ENCODE data around the gene POMT1. TPM values are rescaled to one million over a fixed set of nuclear protein-coding genes. Genes with fewer than 3 reads are reported as not detected.

The POMT1 gene
- total RNA-seq, 1 experiment from 2014 or later, result 22.0 TPM

DNA sequence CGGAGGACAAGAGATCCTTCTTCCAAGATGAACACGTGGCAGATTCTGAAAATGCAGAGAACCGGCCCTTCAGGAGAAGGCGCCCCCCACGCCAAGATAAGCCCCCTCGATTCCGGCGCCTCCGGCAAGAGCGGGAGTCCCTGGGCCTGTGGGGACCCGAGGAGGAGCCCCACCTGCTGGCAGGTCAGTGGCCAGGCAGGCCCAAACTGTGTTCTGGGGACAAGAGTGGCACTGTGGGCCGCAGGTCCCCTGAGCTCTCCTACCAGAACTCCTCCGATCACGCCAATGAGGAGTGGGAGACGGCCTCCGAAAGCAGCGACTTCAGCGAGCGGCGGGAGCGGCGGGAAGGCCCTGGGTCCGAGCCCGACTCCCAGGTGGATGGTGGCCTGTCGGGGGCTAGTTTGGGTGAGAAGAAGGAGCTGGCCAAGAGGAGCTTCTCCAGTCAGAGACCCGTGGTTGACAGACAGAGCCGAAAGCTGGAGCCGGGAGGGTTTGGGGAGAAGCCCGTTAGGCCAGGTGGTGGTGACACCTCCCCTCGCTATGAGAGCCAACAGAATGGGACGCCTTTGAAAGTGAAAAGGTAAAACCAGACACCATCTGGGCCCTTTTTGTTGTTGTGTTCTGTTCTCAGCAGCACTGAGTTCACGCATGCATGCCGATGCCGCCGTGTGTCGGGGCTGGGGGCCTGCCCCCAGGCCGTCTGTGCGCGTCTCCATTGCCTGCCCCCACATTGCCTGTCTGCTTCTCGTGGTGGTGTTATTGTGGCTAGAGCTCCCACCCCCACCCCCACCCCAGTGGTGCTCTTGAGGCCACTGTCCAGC, 26.6 kb upstream of the POMT1 start:
- DNase-seq (ENCODE audit: low spot score), result no peak

DNA sequence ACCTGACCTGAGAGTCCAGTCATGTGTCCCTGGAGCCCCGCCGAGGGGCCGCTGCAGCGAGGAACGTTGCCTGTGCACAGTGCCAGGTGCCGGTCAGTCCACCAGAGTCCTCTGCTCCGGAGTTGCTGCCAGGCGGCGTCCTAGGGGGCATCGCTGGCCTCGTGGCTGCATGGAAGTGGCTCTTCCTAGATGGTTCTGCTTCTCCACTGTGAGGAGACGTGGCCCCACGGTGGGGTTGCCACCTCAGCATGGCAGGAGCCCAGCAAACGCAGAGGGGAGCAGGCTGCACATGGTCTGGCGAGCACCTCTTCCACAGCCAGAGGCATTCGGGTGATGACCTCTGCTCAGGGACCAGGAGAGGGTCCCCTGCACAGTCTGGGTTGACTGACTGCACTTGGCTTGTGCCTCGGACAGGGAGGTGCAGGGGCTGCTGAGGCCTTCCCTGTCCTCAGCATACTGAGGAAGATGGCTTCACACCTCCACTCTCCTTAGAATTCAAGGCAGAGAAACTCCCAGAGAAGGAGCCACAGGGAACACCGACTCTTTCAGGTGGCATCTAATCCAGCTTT, 25.9 kb upstream of the POMT1 start:
- DNase-seq (ENCODE audit: low spot score), result no peak

DNA sequence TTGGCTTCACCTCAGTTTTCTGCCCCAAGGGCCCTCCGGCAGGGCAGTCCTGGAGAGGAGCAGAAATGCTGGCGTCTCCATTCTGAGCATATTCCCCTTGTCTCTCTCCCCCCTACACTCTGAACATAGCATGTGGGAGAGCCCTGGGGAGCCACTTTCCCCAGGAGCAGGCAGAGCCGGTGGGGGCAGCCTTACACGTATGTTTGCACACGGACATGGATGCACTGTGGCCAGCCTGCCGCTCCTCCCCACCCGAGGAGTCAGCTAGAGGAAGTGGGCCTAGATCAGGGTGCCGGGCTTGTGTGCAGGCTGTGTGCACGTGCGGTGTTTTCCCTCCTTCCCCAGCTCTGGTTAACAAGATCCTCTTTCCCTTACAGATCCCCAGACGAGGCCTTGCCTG, 25.4 kb upstream of the POMT1 start:
- DNase-seq (ENCODE audit: low spot score), result no peak

DNA sequence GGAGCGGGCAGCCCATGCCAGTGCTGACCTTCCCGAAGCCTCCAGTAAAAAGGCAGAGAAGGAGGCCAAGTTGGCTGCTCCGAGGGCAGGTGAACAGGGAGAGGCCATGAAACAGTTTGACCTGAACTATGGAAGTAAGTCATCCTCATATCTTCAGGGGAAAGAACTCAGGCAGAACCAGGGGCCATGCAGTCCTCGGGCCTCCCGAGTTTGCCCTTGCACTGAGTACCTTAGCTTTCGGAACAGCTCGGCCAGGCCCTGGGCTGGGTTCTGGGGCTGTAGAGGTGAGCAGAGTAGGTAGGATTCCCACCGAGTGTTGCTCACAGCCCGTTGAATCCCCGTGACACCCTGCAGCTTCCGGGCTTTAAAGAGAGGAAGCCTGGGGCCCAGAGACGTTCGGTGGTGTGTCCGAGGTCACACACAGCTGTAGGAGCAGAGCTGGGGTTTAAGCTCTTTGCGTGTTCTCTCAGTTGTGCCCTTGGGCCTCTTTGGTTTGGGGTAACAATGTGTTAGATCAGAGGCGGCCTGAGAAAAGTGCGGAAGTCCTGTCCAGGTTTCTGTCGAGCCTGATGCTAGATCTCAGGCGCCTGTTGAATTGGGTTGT, 24.8 kb upstream of the POMT1 start:
- DNase-seq (ENCODE audit: low spot score), result no peak

DNA sequence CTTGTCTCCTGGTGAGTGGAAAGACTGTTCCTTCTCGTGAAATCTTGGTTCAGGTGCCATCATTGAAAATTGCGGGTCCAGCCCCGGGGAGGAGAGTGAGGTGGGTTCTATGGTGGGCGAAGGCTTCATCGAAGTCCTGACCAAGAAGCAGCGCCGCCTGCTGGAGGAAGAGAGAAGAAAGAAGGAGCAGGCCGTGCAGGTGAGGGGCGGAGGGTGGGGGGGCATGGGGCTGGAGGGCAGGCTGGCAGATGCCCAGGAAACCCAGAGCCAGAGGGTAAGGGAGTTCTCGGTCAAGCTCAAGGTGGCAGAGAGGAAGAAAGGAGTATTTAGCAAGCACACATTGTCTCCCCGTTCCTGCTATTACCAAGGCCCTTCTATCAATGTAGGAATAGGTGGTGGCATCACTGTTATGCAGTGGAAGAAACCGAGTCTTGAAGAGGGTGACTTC, 24.3 kb upstream of the POMT1 start:
- no peak for DNase-seq (ENCODE audit: low spot score)

DNA sequence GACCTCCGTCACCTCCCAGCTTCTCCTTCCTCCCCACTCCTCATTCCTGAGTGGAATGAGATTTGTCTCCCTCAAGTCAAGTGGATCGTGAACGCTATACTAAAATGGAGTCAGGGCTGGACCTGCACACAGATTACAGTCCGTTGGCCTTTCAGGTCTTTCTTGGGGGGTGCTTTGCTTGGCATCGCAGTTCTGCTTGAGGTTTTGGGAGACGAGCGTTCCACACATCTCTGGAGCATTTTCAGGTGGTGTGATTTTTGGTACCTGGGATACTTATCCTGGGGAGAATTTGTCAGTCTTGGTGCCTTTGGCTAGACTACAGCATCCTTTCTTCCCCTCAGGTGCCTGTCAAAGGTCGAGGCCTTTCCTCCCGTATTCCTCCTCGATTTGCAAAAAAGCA, 23.8 kb upstream of the POMT1 start:
- no peak for DNase-seq (ENCODE audit: low spot score)

DNA sequence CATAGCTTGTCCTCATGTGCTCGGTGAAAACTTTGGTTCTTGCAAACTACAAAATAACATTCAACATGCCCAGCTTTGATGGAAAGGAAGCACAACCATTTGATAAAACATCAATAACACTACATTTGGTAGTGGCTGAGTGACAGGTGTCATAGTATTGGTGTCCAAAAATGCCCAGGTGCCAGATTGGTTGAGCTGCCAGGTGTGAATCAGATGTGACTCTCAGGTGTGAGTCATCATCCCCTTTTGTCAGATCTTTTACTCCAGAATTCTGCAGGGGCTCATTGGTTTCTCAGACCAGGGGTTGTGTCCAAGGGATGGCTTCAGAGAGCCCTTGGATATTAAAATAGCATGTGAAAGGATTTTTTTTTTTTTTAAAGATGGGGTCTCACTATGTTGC, 22.5 kb upstream of the POMT1 start:
- DNase-seq (ENCODE audit: low spot score), result no peak

DNA sequence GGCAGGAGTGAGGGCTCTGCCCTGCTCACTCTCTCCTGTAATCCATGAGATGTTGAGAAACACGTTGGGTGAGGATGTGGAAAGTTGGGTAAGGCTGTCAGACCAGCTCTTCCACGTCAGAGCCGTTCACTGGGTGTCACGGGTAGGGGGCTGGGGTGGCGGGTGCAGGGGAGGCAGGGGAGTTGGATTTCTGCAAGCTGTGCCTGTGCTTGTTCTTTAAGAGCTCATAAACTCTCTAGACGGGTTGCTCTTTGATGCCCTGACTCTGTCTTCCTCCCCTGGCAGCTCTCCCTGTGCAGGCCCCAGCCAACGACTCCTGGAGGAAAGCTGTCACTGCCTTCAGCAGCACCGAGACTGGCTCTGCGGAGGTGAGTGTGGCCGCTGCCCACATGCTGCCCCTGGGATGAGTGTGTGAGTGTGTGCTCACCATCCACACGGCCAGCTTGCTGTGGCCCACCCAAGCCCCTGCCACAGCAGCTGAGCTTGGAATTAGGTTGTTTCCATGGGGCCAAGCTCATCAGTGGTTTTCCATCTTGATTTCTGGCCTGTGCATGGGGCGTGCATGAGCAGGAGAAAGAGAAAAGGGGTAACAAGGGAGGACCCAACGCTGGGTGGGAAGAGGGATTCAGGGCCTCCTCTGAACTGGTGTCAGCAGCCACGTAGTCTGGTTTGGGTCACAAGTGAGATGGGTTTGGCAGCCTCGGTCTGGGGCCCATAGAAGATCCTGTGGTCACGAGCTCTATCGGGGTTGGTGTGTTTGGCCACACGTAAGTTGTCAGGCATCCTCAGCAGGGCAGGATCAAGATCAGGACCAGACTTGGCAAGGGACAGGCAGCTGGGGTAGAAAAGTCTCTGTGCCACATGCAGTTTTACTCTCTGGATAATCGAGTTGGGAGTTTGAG, 21.0 kb upstream of the POMT1 start:
- DNase-seq (ENCODE audit: low spot score), result no peak

DNA sequence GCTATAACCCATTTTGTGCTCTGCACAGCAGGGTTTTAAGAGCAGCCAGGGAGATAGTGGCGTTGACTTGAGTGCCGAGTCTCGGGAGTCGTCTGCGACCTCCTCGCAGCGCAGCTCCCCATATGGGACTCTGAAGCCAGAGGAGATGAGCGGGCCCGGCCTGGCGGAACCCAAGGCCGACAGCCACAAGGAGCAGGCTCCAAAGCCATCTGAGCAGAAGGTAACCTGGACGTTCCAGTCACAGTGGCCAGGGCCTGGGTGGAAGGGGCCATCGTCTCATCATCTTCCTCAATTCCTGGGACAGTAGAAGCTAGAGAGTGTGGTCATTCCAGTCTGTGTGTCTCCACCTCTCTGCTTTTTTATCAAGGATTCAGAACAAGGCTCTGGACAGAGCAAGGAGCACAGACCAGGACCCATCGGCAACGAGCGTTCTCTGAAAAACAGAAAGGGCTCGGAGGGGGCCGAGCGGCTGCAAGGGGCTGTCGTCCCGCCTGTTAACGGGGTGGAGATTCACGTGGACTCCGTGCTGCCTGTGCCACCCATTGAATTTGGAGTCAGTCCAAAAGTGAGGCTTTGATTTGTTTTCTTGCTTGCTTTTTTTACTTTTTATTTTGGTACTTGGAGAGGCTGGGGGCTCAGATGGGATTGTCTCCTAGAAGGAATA, 20.2 kb upstream of the POMT1 start:
- no peak for DNase-seq (ENCODE audit: low spot score)

DNA sequence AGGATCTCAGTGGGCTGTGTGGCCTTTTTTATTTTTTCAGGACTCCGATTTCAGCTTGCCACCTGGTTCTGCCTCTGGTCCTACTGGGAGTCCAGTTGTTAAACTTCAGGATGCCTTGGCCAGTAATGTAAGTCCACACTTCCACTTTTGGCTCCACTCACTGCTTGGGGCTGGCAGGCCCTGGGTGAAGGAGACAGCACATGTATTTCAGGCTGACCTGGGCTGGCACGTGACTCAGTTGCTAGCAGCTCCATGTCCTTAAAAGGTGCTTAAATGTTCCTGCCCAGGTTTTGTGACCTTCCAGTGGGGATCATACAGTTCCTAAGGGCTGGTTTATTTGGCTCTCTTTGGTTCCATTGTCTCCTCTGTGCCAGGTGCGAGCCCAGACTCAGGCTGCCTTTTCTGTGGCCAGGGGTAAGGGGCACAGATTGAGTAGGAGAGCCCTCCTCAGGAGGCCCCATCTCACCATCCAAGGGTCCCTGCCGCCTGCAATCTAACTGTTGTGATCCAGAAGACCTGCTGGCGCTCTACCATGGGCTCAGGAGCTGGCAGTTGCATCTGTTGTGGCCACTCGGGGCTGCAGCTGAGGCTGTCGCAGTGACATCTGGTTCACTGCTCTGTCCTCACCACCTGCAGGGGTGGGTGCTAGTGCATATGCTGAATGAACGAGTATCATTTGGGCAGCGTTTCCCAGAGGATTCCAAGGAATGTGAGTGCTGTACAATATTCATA, 19.2 kb upstream of the POMT1 start:
- DNase-seq (ENCODE audit: low spot score), result no peak

DNA sequence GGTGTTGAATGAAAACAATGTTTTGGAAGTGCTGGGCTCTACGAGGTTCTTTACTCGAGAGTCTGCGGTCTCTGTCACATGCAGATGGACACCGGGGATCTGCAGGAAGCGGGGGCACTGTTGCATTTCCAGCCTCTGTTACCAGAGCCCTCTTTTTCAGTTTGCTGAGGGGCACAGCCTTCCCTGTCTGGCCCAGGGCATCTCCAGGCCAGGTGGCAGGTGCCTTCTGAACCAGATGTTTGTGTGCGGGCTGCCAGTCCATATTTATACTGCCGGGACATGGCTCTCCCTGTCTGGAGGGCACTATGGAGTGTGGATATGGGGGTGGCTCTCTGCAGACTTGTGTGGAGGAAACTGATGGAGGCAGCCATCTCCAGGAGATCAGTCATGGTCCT, 18.7 kb upstream of the POMT1 start:
- DNase-seq (ENCODE audit: low spot score), result no peak

DNA sequence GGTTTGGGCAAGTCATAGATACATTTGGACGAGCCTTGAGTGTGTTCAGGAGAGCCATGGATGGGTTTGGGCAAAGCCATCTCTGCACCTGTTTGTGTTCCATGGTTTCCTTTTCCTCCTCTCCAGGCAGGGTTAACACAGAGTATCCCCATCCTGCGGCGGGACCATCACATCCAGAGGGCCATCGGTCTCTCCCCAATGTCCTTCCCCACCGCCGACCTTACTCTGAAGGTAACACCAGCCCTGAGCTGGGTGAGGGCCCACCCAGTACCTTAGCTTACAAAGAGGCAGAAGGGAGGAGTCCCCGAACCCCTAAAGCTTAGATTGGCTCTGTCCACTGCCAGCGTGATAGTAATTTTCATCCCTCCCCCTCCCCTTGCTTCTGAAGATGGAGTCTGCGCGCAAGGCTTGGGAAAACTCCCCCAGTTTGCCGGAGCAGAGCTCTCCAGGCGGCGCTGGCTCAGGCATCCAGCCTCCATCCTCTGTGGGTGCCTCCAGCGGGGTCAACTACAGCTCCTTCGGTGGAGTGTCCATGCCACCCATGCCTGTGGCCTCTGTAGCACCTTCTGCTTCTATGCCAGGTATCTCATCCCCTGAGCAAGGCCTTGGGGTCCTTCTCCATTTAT, 18.0 kb upstream of the POMT1 start:
- no peak for DNase-seq (ENCODE audit: low spot score)

DNA sequence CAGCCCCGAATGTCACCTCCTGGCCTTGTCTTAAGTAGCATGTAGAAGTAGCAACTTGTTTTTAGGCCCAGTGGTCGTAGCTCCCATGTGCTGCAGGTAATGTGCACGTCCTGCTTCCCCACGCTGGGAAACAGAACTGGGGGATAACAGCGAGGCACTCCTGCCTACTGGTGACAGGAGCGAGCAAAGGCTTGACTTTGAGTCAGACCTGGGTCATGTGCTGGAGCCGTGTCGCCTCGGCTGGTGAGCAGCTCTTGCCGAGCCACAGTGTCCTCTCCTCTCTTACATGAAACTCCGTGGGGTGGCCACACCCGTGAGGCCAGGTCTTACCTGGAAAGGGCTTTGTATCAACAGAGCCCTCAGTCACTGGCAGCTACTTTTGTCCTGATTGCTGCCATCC, 17.5 kb upstream of the POMT1 start:
- DNase-seq (ENCODE audit: low spot score), result no peak

DNA sequence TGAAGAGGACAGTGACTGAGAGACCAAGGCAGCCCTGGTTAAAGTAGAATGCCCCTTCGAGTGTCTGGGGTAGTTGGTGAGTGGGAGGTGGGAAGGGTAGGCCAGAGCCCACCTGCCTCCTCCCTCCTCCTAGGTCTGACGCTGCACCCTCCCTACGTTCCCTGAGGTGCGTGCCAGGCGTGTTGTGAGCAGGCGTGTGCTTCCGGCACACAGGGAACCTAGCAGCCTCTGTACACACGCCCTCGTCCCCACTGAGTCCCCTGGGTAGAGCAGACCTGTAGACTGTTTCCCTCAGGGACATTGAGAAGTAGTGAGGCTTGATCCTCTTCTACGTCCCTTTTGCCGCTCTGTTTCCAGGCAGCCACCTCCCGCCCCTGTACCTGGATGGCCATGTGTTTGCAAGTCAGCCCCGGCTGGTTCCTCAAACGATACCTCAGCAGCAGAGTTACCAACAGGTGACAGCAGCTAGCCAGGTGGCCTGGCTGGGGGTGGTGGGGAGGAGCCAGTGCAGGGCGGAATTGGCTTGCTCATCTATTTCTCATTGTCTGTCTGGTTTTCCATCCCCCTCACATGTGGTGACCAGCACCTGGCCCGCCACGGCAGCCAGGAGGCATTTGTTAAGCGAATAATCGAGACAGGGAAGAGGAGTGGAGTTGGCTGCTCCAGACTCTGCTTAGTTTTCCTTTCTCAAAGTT, 16.8 kb upstream of the POMT1 start:
- DNase-seq (ENCODE audit: low spot score), result no peak

DNA sequence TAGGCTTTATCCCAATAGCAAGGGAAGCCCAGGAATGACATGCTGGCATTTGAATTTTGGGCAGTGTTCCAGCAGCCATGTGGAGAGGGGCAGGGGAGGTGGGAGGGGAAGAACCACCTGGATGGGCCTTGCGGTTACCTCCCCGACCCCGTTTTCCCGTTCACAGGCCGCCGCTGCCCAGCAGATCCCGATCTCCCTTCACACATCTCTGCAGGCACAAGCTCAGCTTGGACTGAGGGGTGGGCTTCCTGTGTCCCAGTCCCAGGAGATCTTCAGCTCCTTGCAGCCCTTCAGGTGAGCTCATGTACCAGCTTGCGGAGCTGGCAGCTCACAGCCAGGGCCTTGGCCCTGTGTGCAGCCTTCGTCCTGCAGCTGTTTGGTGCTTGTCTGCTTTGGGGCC, 15.7 kb upstream of the POMT1 start:
- no peak for DNase-seq (ENCODE audit: low spot score)

DNA sequence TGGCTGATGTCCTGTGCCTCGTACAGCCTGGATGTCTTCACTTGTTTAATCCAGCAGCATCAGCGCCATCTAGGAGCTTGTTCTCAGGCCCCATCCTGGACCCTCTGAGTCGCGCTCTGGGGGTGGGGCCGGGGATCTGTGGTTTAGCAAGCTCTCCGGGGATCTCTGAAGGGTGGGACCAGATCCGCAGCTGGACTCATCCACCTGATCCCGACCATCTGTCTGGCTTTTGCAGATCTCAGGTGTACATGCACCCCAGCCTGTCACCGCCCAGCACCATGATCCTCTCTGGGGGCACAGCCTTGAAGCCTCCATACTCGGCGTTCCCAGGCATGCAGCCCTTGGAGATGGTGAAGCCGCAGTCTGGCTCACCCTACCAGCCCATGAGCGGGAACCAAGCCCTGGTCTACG, 15.1 kb upstream of the POMT1 start:
- DNase-seq (ENCODE audit: low spot score), result no peak

DNA sequence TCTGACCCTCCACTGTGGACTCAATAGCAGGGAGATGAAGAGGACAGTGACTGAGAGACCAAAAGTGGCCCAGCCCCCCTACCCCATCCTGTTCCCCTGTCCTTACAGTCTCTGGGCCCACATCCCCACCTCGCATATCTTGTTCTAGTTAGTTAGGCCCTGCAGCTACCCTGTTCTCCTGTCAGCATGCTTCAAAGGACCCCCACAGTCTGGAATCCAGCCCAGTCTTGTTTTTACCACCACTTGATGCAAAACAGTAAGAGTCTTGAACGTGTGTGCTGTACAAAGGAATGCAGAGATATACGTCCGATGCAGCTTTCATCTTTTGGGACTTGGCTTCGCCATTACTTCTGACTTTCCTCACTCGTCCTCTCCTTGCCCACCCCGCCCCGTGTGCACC, 12.2 kb upstream of the POMT1 start:
- no peak for DNase-seq (ENCODE audit: low spot score)

DNA sequence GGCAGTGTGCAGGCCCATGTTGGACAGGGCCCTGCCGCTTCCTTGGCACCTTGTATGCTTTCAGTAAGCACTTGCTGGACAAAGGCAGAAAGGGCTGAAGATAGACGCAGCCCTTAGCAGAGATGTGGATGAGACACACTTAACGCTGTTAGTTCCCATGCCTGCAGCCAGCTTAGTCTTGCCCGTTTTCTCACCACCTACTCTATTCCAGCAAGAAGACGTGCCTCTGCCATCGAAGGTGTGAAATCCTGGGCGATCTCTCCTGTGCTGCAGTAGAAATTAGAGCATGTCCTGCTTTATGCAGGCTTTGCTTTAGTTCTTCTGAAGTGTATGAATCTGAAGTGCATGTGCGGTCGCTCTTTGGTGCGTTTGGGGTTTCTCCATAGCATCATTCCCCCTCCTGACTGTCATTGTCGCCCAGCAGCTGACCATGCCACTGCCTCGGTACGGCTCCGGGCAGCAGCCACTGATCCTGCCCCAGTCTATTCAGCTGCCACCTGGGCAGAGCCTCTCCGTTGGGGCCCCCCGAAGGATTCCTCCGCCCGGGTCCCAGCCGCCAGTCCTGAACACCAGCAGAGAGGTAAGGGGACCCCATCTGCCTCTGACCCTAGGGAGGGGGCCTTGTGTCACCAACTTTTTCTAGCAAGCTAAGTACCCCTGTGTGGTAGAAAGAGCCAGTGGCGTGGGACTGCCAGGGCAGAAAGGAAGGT, 11.6 kb upstream of the POMT1 start:
- DNase-seq (ENCODE audit: low spot score), result no peak

DNA sequence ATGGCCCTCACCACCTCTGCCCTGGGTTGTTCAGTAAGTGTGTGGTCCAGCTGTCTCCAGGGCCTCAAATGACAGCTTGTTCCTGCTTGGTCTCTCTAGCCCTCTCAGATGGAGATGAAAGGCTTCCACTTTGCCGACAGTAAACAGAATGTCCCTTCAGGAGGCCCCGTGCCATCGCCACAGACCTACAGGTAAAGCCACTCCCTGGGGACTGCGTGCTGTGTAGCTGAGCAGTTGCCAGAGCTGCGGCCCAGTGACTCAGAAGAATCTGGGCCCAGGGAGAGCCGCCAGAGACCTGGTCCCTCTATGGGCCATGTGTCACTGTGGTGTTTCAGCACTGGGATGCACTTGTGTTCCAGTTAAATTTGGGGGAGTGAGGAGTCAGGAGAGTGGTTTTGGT, 10.6 kb upstream of the POMT1 start:
- DNase-seq (ENCODE audit: low spot score), result no peak
